GM12892 (cell line): ENCODE data around the gene COL18A1.
"Not testable (repeated sequence)": the region's sequence is repeated elsewhere in the genome, so short reads cannot be mapped to it uniquely, and the experiment has no call there.

ENCODE experiments used
- DNase-seq: peaks from one replicate; pipeline ENCODE4 v3.0.0; 2011; ENCODE audit not compliant: insufficient read length
- FAIRE-seq: peaks from 2 replicates; lab custom pipeline; 2011; peaks lifted over from hg19 to GRCh38; lab: Jason Lieb, UNC
- POLR2A ChIP-seq: IDR thresholded peaks from 2 replicates; pipeline ENCODE4 v1.6.1; 2011; ENCODE audit warnings: low read depth, low read length, control low read depth
- POLR2AphosphoS5 ChIP-seq: IDR thresholded peaks from 2 replicates; pipeline ENCODE4 v1.6.1; 2011; ENCODE audit warnings: low read depth, low read length, control low read depth
- TAF1 ChIP-seq: IDR thresholded peaks from 2 replicates; pipeline ENCODE4 v1.6.1; 2011; ENCODE audit warnings: low read depth, mild to moderate bottlenecking, control low read depth, low read length, borderline replicate concordance

Gene COL18A1

DNA sequence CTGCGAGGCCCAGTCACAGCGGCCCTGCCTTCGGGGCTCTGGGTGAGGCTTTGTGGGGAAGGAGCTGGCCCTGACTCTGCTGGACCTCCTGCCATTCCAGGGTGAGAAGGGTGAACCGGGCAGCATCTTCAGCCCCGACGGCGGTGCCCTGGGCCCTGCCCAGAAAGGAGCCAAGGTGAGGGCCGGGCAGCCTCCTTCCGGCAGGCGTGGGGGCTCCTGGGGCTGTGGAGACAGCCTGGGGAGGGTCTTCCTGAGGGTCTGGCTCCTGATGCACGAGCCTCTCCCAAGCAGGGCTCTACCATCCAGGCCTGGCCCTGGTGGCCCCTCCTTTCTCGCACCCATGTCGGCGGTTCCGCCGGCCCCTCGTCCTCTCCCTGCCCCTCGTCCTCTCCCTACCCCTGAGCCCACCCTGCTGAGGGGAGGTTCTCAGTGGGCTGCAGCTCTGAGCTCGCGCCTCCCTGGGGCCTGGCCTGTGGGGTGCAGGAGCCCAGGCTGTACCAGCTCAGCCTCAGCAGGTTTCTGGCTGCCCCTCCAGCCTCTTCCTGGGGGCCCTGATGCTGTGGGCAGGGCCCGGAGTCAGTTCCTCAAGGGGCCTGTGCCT, 88.5 kb downstream of the COL18A1 start:
- FAIRE-seq (no peak), DNase-seq (no peak)
- TF ChIP-seq POLR2A = no peak
- TF ChIP-seq POLR2AphosphoS5 = no peak
- TF ChIP-seq TAF1 = no peak

DNA sequence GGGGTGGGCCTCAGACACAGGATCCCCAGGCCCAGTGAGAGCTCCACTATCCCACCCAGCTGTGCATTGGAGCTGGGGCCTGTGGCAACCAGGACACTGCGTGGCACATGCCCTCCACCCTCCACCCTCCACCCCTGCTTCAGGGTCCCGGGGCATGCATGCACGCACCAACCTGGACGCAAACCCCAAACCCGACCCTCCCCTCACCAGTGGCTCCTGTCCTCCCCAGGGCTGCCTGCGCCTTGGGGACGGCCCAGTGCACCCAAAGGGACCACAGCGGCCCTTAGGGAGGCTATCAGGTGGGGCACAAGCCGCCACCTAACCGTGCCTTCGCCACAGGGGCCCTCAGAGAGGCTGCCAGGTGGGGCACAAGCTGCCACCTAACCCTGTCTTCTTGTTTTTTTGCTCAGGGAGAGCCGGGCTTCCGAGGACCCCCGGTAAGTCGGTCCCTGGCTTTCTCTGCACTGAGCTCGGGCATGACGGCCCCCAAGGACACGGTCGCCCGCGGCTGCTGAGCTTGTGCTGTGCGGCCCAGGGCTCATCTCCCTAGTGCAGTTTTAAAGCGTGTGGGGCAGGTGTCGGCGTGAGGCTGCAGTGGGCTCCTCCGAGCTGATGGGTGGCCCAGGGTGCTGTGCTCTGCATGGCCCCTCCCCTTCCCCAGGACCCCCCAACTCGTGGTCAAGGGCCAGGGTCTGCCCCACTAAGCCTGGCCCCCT, 89.3 kb downstream of the COL18A1 start:
- TF ChIP-seq POLR2A (no peak), TAF1 (no peak), POLR2AphosphoS5 (no peak)
- no peak for FAIRE-seq
- no peak for DNase-seq

GRCh38 chr21:45494851-45495680, 90.1 kb downstream of the COL18A1 start:
- FAIRE-seq = no peak
- no peak for DNase-seq

DNA sequence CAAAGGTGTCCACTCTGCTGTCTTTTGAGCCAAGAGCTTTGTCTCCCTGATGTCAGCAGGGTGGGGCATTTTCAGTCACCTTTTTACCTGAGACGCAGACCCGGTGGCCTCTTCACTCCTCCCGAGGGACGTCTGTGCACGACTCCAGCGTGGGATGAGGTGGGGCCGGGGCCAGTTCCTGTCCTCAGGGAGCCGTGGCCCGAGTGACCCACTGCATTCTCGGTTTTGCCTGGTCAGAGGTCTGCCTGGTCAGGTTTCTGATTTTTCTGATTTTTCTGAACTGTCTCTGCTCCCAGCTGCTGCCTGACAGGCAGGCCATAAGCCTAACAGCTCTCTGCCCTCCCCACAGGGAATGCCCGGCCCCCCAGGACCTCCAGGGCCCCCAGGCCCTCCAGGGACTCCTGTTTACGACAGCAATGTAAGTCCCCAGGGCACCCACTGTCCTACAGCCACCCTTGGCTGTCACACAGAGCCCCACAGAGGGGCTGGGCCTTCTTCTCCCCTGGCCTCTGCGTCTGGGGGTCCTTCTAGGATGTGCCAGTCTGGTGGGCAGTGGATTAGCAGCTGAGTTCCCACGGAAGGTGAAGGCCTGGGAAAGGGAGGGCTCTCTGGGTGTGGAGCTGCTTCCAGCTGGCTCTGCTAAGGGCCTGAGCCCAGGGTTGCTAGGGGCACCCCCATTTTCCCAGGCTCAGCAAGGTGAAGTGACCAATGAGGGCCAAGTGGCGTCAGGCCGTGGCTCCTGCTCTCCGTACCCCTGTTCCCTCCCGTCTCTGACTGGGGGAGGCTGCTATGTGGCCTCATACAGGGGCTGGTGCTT, 91.4 kb downstream of the COL18A1 start:
- TF ChIP-seq POLR2AphosphoS5 (no peak), TAF1 (no peak), POLR2A (no peak)

More at GRCh38 chr21:45494851-45495680, 90.1 kb downstream of the COL18A1 start:
- TF ChIP-seq POLR2AphosphoS5 (no peak), TAF1 (no peak), POLR2A (no peak)

DNA sequence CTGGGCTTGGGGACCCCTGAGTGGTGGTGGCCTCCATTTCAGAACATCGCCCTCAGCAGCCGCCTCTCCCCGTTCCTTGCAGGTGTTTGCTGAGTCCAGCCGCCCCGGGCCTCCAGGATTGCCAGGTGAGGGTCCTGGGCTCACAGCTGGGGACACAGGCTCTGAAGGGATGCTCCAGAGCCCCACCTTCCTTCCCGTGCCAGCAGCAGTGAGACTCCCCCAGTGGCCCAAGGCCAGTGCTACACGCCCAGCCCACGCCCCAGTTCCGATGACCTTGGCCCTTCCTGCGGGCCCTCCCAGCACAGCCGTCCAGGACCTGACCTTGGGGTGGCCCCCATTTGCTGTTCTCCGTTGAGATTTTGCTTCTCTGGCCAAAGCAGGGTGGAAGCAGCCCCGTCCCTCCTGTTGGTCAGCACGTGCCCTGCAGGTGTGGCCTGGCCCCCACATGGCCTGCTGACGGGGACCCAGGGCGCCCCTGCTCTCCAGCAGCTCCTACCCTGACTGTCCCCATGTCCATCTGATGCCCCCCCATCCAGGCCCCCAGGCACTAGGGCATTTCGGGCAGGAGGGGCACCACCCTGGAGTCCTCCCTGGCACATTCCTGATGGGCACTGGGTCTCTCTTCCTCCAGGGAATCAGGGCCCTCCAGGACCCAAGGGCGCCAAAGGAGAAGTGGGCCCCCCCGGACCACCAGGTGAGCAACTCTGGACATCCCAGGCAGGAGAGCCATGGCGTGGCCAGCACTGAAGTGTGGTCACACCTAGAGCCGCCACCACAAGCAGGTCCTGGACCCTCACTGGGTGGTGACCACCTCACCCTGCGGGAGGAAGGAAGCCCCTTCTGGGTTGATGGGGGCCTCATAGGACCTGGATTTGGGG, 92.2 kb downstream of the COL18A1 start:
- DNase-seq (no peak), FAIRE-seq (no peak)
- TF ChIP-seq POLR2AphosphoS5 (no peak), TAF1 (no peak), POLR2A (no peak)

More for the DNA sequence above, 91.4 kb downstream of the COL18A1 start:
- FAIRE-seq = no peak
- DNase-seq = no peak

DNA sequence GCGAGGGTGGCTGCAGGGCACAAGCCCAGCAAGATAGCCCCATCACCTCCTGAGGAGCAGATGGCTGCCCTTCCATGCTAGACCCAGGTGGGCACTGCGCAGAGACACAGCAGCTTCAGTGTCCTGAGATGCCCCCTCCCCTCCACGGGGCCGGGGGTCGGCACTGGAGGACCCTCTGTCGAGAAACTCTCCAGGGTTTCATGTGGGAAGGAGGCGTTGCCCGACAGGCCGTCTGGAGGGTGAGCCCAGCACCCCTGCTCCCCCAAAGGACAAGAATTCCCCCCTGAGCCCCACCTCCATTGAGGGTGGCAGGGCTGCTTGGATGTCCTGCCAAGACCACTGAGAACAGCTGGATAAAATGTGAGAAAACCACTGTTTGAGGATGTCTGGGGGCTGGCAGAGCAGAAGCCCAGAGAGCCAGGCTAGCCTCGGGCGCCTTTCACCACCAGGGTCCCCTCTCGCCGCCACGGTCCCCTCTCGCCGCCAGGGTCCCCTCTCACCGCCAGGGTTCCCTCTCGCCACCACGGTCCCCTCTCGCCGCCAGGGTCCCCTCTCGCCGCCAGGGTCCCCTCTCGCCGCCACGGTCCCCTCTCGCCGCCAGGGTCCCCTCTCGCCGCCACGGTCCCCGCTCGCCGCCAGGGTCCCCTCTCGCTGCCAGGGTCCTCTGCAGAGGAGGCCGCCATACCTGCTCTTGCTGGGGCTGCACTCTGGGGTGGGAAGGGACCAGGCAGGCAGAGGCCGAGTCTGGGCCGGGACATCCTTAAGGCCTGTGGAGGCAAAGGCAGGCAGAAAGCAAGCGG, 93.1 kb downstream of the COL18A1 start:
- FAIRE-seq = no peak
- TF ChIP-seq TAF1 (no peak), POLR2A (no peak), POLR2AphosphoS5 (no peak)

DNA sequence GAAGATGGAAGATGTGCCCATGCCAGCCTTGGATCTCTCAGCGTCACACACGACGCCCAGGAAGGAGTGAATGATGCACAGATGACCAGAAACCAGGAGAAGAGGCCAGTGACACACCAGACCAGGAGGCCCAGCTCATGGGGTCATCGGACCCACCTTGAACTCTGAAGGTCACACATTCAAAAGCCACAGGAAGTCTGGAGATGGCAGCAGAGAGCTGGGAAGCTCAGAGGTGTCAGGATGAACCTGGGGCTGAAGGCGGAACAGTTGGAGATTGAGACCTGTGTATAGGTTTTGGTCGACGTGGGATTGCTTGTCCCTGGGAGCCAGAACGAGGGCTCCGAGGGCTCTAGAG, 93.7 kb downstream of the COL18A1 start:
- no peak for FAIRE-seq
- no peak for DNase-seq
- no peak for TF ChIP-seq POLR2AphosphoS5
- no peak for TF ChIP-seq TAF1
- TF ChIP-seq POLR2A = no peak

More for the DNA sequence above, 93.1 kb downstream of the COL18A1 start:
- DNase-seq = no peak

- DNase-seq = no peak
- no peak for TF ChIP-seq POLR2AphosphoS5
- TF ChIP-seq POLR2A = no peak
- TF ChIP-seq TAF1 = no peak
- FAIRE-seq = no peak
Measured at GRCh38 chr21:45499201-45499750, 94.3 kb downstream of the COL18A1 start.

DNA sequence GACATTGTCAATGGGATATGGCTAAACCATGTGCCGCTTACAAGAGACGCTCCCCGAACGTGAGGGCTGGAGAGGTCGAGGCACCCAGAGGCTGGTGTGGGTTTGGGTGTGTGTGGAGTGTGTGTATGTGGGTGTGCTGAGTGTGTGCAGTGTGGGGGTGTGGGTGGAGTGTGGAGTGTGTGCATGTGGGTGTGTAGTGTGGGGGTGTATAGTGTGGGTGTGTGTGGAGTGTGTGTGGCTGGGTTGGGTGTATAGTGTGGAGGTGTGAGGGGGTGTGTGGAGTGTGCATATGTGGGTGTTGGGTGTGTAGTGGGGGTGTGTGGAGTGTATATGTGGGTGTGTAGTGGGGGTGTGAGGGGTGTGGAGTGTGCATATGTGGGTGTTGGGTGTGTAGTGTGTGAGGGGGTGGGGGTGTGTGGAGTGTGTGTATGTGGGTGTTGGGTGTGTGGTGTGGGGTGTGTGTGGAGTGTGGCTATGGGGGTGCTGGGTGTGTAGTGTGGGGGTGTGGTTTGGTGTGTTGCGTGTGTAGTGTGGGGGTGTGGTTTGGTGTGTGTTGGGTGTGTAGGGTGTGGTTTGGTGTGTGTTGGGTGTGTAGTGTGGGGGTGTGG, 95.1 kb downstream of the COL18A1 start:
- TF ChIP-seq TAF1 = no peak
- TF ChIP-seq POLR2AphosphoS5 = no peak
- TF ChIP-seq POLR2A = no peak
- DNase-seq (no peak), FAIRE-seq (no peak)

GRCh38 chr21:45501081-45502005, 96.4 kb downstream of the COL18A1 start:
- FAIRE-seq, DNase-seq: not testable (repeated sequence)
